GM23338 (cell line): Measurements from ENCODE around the gene CPLANE2. TPM values are rescaled to one million over a fixed set of nuclear protein-coding genes. Genes with fewer than 3 reads are reported as not detected.

Source experiments
- ATAC-seq: fragments of 200-7000 bp; cut with Tn5 transposase; 3 replicates; pipeline ENCODE4 v1.9.1; 2020
- DNase-seq: peaks from one replicate; pipeline ENCODE4 v3.0.0-alpha.2; 2015; ENCODE audit warnings: low spot score
- H2AFZ ChIP-seq: fragments of 200-600 bp; sonication (generic); 2 replicates; pipeline ENCODE4 v1.8.0; 2016; ENCODE audit warnings: antibody characterized with exemption, mild to moderate bottlenecking, moderate library complexity
- H3F3A ChIP-seq: fragments of 200-600 bp; sonication (generic); replicated peaks from 2 replicates; pipeline ENCODE4 v1.8.0; 2017; ENCODE audit warnings: antibody characterized with exemption, mixed run types, low read depth
- H3K27ac ChIP-seq: fragments of 200-600 bp; sonication (generic); 2 replicates; pipeline ENCODE4 v1.6.1; 2016; ENCODE audit warnings: low read depth
- H3K27me3 ChIP-seq: fragments of 200-600 bp; sonication (generic); 2 replicates; pipeline ENCODE4 v1.8.0; 2016; ENCODE audit warnings: mild to moderate bottlenecking, mixed run types, moderate library complexity; ENCODE audit not compliant: insufficient read depth
- H3K36me3 ChIP-seq: fragments of 200-600 bp; sonication (generic); 2 replicates; pipeline ENCODE4 v1.8.0; 2016; ENCODE audit warnings: mild to moderate bottlenecking; ENCODE audit not compliant: insufficient read depth
- H3K4me1 ChIP-seq: fragments of 200-600 bp; sonication (generic); 2 replicates; pipeline ENCODE4 v1.8.0; 2016; ENCODE audit warnings: mild to moderate bottlenecking, moderate library complexity; ENCODE audit not compliant: insufficient read depth
- H3K4me2 ChIP-seq: fragments of 200-600 bp; sonication (generic); 2 replicates; pipeline ENCODE4 v1.7.1; 2017; ENCODE audit warnings: mixed run types
- H3K4me3 ChIP-seq: fragments of 200-600 bp; sonication (generic); 2 replicates; pipeline ENCODE4 v1.6.1; 2016; ENCODE audit warnings: mixed run types
- H3K79me2 ChIP-seq: fragments of 200-600 bp; sonication (generic); replicated peaks from 2 replicates; pipeline ENCODE4 v1.8.0; 2017; ENCODE audit warnings: mild to moderate bottlenecking; ENCODE audit not compliant: insufficient read depth
- H3K9me2 ChIP-seq: fragments of 200-600 bp; sonication (generic); 2 replicates; pipeline ENCODE4 v1.8.0; 2017; ENCODE audit not compliant: insufficient read depth
- H4K20me1 ChIP-seq: fragments of 200-600 bp; sonication (generic); replicated peaks from 2 replicates; pipeline ENCODE4 v1.8.0; 2017; ENCODE audit warnings: mild to moderate bottlenecking; ENCODE audit not compliant: insufficient read depth
- H3K27ac Mint-ChIP-seq: 2 replicates; pipeline ENCODE4 v1.8.0; 2020; ENCODE audit warnings: inconsistent platforms, mild to moderate bottlenecking, moderate library complexity, mixed read lengths
- H3K27me3 Mint-ChIP-seq: 3 replicates; pipeline ENCODE4 v1.8.0; 2022; ENCODE audit warnings: low read depth, mild to moderate bottlenecking, moderate library complexity, mixed read lengths, inconsistent platforms; ENCODE audit not compliant: insufficient read depth, poor library complexity
- H3K36me3 Mint-ChIP-seq: 3 replicates; pipeline ENCODE4 v1.8.0; 2021; ENCODE audit warnings: low read depth, mild to moderate bottlenecking, inconsistent platforms, moderate library complexity, mixed read lengths
- H3K4me1 Mint-ChIP-seq: 3 replicates; pipeline ENCODE4 v1.8.0; 2020; ENCODE audit warnings: mild to moderate bottlenecking, inconsistent platforms, mixed read lengths
- H3K4me3 Mint-ChIP-seq: 3 replicates; pipeline ENCODE4 v1.8.0; 2021; ENCODE audit warnings: moderate library complexity, mild to moderate bottlenecking, inconsistent platforms, mixed read lengths
- H3K9me3 Mint-ChIP-seq: 3 replicates; pipeline ENCODE4 v1.8.0; 2020; ENCODE audit warnings: moderate library complexity, mild to moderate bottlenecking, inconsistent platforms, mixed read lengths
- EZH2 ChIP-seq: fragments of 200-600 bp; sonication (generic); IDR thresholded peaks from one replicate; pipeline ENCODE4 v1.8.0; 2017; ENCODE audit warnings: antibody characterized with exemption, mild to moderate bottlenecking, low read depth; ENCODE audit not compliant: unreplicated experiment
- EZH2phosphoT487 ChIP-seq: fragments of 200-600 bp; sonication (generic); IDR thresholded peaks from one replicate; pipeline ENCODE4 v1.8.1; 2018; ENCODE audit warnings: antibody characterized with exemption; ENCODE audit not compliant: unreplicated experiment
- POLR2AphosphoS5 ChIP-seq: IDR thresholded peaks from 2 replicates; pipeline ENCODE4 v1.6.1; 2016; ENCODE audit warnings: antibody characterized with exemption, low read depth
- ZNF331 ChIP-seq: fragments of 250-450 bp; sonication (Bioruptor Pico); IDR thresholded peaks from 2 replicates; pipeline ENCODE4 v1.5.0; 2020; ENCODE audit warnings: low read depth, mild to moderate bottlenecking, moderate library complexity
- polyA plus RNA-seq: library from polyadenylated mRNA; unstranded; fragments of >200 nt; fragmentation: Nextera tagmentation; extraction: Ambion mirVana; gene quantifications from 2 replicates; pipeline ENCODE4 v1.2.1, GENCODE V29; 2016
- total RNA-seq: library from RNA; depleted of rRNA; stranded (reverse); fragments of >200 nt; shearing (Covaris generic); gene quantifications from 2 replicates; pipeline ENCODE4 v1.2.3, GENCODE V29; 2014
- TF ChIP-seq, protein P1 (sequence below): fragments of 250-450 bp; sonication (Bioruptor Pico); IDR thresholded peaks from 2 replicates; pipeline ENCODE4 v1.5.0; 2020; ENCODE audit warnings: mild to moderate bottlenecking, moderate library complexity

Gene CPLANE2
- total and polyA plus RNA-seq, 2 experiments from 2014 or later: 0.44 to 1.8 TPM

DNA sequence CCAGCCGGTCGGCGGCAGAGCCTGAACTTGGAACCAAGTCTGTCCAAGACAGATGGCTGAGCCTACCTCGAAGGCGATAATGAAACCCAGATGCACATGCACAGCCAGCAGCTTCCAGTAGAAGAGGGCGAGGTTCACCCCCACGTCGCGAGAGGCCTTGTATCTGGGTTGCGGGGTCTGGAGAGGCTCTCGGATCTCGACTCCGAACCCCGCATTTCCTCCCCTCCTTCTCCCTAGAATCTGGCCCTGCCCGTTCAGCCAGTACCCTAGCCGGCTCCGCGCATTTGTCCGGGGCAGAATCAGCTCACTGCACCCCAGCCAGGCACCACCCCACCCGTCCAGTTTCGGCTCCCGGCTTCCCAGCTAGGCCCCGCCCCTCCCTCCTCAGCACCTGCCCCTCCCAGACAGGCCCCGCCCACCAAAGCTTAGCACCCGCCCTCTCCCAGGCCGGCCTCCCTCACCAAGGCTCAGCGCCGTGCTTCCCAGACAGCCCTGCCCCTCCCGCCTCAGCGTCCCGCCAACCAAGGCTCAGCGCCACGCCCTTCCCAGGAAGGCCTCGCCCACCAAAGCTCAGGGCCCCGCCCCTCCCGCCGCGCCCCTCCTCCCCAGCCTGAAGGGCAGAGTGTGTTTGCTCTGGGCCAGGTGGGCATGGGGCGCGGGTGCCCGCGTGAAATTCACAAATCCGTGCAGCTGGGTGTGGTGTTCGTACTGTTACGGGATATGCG, 19.8 kb downstream of the CPLANE2 start:
- H2AFZ ChIP-seq: peak overlapping the region; percentile 97

More for the DNA sequence above, 19.8 kb downstream of the CPLANE2 start:
- DNase-seq (peak; percentile 100), ATAC-seq (peak; percentile 76)
- peak overlapping the region; percentile 94 for H3K4me2 ChIP-seq
- Mint-ChIP-seq H3K27me3 (peaks cover 21% of the 10 kb centered on the region), H3K9me3 (no peaks in the 10 kb centered on the region; the same call in 2 of the 3 replicates), H3K27ac (no peak overlapping the region), H3K4me3 (peak overlapping the region; percentile 77), H3K36me3 (no peaks in the 10 kb centered on the region), H3K4me1 (peaks cover 13% of the 10 kb centered on the region)
- TF ChIP-seq POLR2AphosphoS5 (peak; percentile 57), EZH2 (no peak), EZH2phosphoT487 (no peak), ZNF331 (CRISPR knock-in tag) (no peak)
- TF ChIP-seq, protein P1, sequence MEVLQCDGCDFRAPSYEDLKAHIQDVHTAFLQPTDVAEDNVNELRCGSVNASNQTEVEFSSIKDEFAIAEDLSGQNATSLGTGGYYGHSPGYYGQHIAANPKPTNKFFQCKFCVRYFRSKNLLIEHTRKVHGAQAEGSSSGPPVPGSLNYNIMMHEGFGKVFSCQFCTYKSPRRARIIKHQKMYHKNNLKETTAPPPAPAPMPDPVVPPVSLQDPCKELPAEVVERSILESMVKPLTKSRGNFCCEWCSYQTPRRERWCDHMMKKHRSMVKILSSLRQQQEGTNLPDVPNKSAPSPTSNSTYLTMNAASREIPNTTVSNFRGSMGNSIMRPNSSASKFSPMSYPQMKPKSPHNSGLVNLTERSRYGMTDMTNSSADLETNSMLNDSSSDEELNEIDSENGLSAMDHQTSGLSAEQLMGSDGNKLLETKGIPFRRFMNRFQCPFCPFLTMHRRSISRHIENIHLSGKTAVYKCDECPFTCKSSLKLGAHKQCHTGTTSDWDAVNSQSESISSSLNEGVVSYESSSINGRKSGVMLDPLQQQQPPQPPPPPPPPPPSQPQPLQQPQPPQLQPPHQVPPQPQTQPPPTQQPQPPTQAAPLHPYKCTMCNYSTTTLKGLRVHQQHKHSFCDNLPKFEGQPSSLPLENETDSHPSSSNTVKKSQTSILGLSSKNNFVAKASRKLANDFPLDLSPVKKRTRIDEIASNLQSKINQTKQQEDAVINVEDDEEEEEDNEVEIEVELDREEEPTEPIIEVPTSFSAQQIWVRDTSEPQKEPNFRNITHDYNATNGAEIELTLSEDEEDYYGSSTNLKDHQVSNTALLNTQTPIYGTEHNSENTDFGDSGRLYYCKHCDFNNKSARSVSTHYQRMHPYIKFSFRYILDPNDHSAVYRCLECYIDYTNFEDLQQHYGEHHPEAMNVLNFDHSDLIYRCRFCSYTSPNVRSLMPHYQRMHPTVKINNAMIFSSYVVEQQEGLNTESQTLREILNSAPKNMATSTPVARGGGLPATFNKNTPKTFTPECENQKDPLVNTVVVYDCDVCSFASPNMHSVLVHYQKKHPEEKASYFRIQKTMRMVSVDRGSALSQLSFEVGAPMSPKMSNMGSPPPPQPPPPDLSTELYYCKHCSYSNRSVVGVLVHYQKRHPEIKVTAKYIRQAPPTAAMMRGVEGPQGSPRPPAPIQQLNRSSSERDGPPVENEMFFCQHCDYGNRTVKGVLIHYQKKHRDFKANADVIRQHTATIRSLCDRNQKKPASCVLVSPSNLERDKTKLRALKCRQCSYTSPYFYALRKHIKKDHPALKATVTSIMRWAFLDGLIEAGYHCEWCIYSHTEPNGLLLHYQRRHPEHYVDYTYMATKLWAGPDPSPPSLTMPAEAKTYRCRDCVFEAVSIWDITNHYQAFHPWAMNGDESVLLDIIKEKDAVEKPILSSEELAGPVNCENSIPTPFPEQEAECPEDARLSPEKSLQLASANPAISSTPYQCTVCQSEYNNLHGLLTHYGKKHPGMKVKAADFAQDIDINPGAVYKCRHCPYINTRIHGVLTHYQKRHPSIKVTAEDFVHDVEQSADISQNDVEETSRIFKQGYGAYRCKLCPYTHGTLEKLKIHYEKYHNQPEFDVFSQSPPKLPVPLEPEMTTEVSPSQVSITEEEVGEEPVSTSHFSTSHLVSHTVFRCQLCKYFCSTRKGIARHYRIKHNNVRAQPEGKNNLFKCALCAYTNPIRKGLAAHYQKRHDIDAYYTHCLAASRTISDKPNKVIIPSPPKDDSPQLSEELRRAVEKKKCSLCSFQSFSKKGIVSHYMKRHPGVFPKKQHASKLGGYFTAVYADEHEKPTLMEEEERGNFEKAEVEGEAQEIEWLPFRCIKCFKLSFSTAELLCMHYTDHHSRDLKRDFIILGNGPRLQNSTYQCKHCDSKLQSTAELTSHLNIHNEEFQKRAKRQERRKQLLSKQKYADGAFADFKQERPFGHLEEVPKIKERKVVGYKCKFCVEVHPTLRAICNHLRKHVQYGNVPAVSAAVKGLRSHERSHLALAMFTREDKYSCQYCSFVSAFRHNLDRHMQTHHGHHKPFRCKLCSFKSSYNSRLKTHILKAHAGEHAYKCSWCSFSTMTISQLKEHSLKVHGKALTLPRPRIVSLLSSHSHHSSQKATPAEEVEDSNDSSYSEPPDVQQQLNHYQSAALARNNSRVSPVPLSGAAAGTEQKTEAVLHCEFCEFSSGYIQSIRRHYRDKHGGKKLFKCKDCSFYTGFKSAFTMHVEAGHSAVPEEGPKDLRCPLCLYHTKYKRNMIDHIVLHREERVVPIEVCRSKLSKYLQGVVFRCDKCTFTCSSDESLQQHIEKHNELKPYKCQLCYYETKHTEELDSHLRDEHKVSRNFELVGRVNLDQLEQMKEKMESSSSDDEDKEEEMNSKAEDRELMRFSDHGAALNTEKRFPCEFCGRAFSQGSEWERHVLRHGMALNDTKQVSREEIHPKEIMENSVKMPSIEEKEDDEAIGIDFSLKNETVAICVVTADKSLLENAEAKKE (CRISPR knock-in tag): no peak
- H4K20me1 ChIP-seq: no peaks in the 10 kb centered on the region
- no peaks in the 10 kb centered on the region for H3K9me2 ChIP-seq
- peaks cover 20% of the 10 kb centered on the region for H3K4me1 ChIP-seq
- peaks cover 4% of the 10 kb centered on the region; the same call in 1 of the 2 replicates for H3F3A ChIP-seq
- H3K79me2 ChIP-seq: peaks cover 1% of the 10 kb centered on the region; the same call in 1 of the 2 replicates
- peak overlapping the region; percentile 73 for H3K4me3 ChIP-seq
- peaks cover 8% of the 10 kb centered on the region for H3K27me3 ChIP-seq
- H3K36me3 ChIP-seq: no peaks in the 10 kb centered on the region
- no peak overlapping the region for H3K27ac ChIP-seq
